ENCODE results near the gene CLCN2. TPM values are rescaled to one million over a fixed set of nuclear protein-coding genes. Genes with fewer than 3 reads are reported as not detected.
A peak's percentile ranks its signal among the peaks of the same experiment; 100 is the strongest.

The CLCN2 gene
- total and polyA plus RNA-seq, 2 of the 8 experiments (the other 6 are each of a cell fraction or from before 2014, with no cell fraction given): 13.7 to 16.1 TPM

GRCh38 chr3:184299488-184300377, 61.7 kb downstream of the CLCN2 start:
- POLR2A ChIA-PET (ENCODE audit: partially characterized antibody): interaction anchor here (0.6 to 5.2 kb wide), 10 partner anchors 10 to 144 kb away, joined by 3 to 43 read pairs (median 3); partner anchors contain the start of genes DVL3 and EEF1AKMT4
- H2BK5ac ChIP-seq (ENCODE audit: low read depth, low read length): peak overlapping the region; percentile 60
- CTCF ChIA-PET (ENCODE audit: partially characterized antibody): interaction anchor here (0.7 to 1.5 kb wide), 4 partner anchors 10 to 155 kb away, joined by 3 to 5 read pairs (median 3); no protein-coding TSS in a partner anchor
- peak overlapping the region; percentile 71; the same call in 1 of the 2 replicates for H3K27ac ChIP-seq (ENCODE audit: low read depth, low read length)
- H3K9me3 ChIP-seq (ENCODE audit: insufficient read depth in 2 of 2, low read depth in 1 of 2, low read length in 1 of 2): no peaks in the 10 kb centered on the region
- FAIRE-seq: no peak
- H3K56ac ChIP-seq (replicated peaks; ENCODE audit: insufficient read length, low read depth, low read length): no peak overlapping the region
- H4K91ac ChIP-seq (replicated peaks; ENCODE audit: insufficient read length, low read length): peak overlapping the region; percentile 18
- H4K5ac ChIP-seq (ENCODE audit: insufficient read length, low read depth, low read length): no peak overlapping the region
- peaks cover 0 to 7% (median 2%) of the 10 kb centered on the region in 4 experiments; a peak in 4 of 7 replicates for H3K4me1 ChIP-seq (replicated peaks in 1 of 4; ENCODE audit: control insufficient read depth in 3 of 4, insufficient read depth in 4 of 4, low read length in 3 of 4)
- peaks cover 31 to 46% (median 42%) of the 10 kb centered on the region in 4 experiments for H3K36me3 ChIP-seq (ENCODE audit: control insufficient read depth in 2 of 4, insufficient read depth in 4 of 4, low read length in 3 of 4)
- no peak overlapping the region for H2BK12ac ChIP-seq (ENCODE audit: low read depth, low read length)
- H3K23me2 ChIP-seq (ENCODE audit: low read depth, low read length): peaks cover 10% of the 10 kb centered on the region
- H3K14ac ChIP-seq (ENCODE audit: insufficient read length): no peak overlapping the region
- H2BK15ac ChIP-seq (ENCODE audit: low read length): no peak overlapping the region
- H4K8ac ChIP-seq (ENCODE audit: extremely low read depth, insufficient read depth, low read length): peak overlapping the region; percentile 51; the same call in 1 of the 2 replicates
- H3K23ac ChIP-seq (ENCODE audit: insufficient read length): no peak overlapping the region
- H2AFZ ChIP-seq (ENCODE audit: low read length): no peak overlapping the region
- H4K20me1 ChIP-seq (replicated peaks in 1 of 2; ENCODE audit: control insufficient read depth in 1 of 2, insufficient read depth in 2 of 2, low read length in 2 of 2): peaks cover 0 to 9% of the 10 kb centered on the region in 2 experiments
- H3K4me2 ChIP-seq (ENCODE audit: insufficient read depth in 1 of 2, low read depth in 2 of 2, low read length in 2 of 2): peak overlapping the region; percentile 84 to 92
- no peak overlapping the region for H2BK20ac ChIP-seq (ENCODE audit: low read length)
- no peak overlapping the region for H2BK120ac ChIP-seq (replicated peaks; ENCODE audit: low read depth, low read length)
- WGBS, 2 experiments (ENCODE audit: extremely low coverage in 1 of 2, insufficient coverage in 1 of 2, insufficient read length in 1 of 2, insufficient replicate concordance in 2 of 2, low coverage in 1 of 2, low lambda C conversion rate in 2 of 2, missing lambda C conversion rate in 1 of 2): 30% methylated on average over 28 of the region's 29 CpGs; no CpG with 5 or more reads in 1 of the 2 experiments
- peaks cover 8% of the 10 kb centered on the region for H3K79me1 ChIP-seq (ENCODE audit: low read depth, low read length)
- no peaks in the 10 kb centered on the region for H3K27me3 ChIP-seq (replicated peaks in 1 of 4; ENCODE audit: control insufficient read depth in 3 of 4, extremely low read depth in 1 of 4, insufficient read depth in 3 of 4, low read length in 3 of 4)
- H3K4me3 ChIP-seq (ENCODE audit: extremely low read depth in 1 of 4, insufficient read depth in 2 of 4, low read depth in 3 of 4, low read length in 4 of 4): peak overlapping the region; percentile 91 to 98 (median 94)
- peaks cover 8 to 20% of the 10 kb centered on the region in 2 experiments for H3K79me2 ChIP-seq (ENCODE audit: control insufficient read depth in 1 of 2, insufficient read depth in 2 of 2, low read length in 2 of 2)
- H2AK5ac ChIP-seq (ENCODE audit: low read depth, low read length): no peak overlapping the region
- peak overlapping the region; percentile 74 to 82 (median 78) for H3K9ac ChIP-seq (replicated peaks in 1 of 4; ENCODE audit: extremely low read depth in 1 of 4, low read depth in 3 of 4, low read length in 3 of 4)
- peak; percentile 64 to 75; a peak in 3 of 4 replicates for TF ChIP-seq SIN3A (conservative IDR thresholded peaks at IDR 0.05 in 1 of 2, IDR thresholded peaks at IDR 0.05 in 1 of 2; ENCODE audit: low read depth in 1 of 2, low read length in 2 of 2)
- TF ChIP-seq POLR2AphosphoS5 (IDR thresholded peaks at IDR 0.05; ENCODE audit: low read depth, low read length): no peak
- H3K4ac ChIP-seq (replicated peaks; ENCODE audit: insufficient read length, low read depth, low read length): no peak overlapping the region
- H3K18ac ChIP-seq (ENCODE audit: extremely low read depth, low read length): peak overlapping the region; percentile 87
- DNase-seq (ENCODE audit: low read depth in 1 of 2, low spot score in 2 of 2): no peak
